GM12892 (cell line): ENCODE results near the gene PFN2.

Source experiments
- POLR2A ChIP-seq: IDR thresholded peaks from 2 replicates; pipeline ENCODE4 v1.6.1; 2011; ENCODE audit warnings: low read depth, low read length, control low read depth
- POLR2AphosphoS5 ChIP-seq: IDR thresholded peaks from 2 replicates; pipeline ENCODE4 v1.6.1; 2011; ENCODE audit warnings: low read depth, low read length, control low read depth

DNA sequence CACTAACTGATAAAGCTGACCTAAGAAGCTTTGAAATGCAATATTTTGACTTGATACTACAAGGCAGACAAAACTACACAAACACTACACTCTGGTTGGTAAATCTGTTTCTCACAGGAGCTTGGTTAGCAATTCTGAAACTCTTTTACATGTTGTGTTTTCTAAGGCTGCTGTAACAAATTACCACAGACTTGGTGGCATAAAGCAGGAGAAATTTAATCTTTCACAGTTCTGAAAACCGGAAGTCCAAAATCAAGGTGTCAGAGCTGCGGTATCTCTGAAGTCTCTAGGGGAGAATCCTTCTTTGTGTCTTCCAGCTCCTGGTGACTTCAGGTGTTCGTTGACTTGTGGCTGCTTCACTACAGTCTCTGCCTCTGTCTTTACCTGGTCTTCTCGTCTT, 12.9 kb upstream of the PFN2 start:
- TF ChIP-seq POLR2A (no peak), POLR2AphosphoS5 (no peak)
